H9 (cell line): ENCODE data around the gene SNX2. TPM values are rescaled to one million over a fixed set of nuclear protein-coding genes. Genes with fewer than 3 reads are reported as not detected.

Experiments used
- DNase-seq: peaks from one replicate; pipeline ENCODE4 v3.0.0-alpha.2; 2017
- H2AFZ ChIP-seq: one replicate; pipeline ENCODE4 v1.6.1; 2013; ENCODE audit warnings: mild to moderate bottlenecking, low read length, control low read depth, moderate library complexity
- H2AK5ac ChIP-seq: 2 replicates; pipeline ENCODE4 v1.6.1; 2013; ENCODE audit warnings: low read length, control low read depth, mixed read lengths; ENCODE audit not compliant: insufficient read length
- H2BK120ac ChIP-seq: one replicate; pipeline ENCODE4 v1.6.1; 2013; ENCODE audit warnings: low read depth, mild to moderate bottlenecking, low read length, control low read depth, inconsistent platforms; ENCODE audit not compliant: poor library complexity, severe bottlenecking
- H2BK12ac ChIP-seq: 2 replicates; pipeline ENCODE4 v1.6.1; 2013; ENCODE audit warnings: low read length, control low read depth, mixed read lengths, low read depth; ENCODE audit not compliant: insufficient read length
- H2BK15ac ChIP-seq: 2 replicates; pipeline ENCODE4 v1.6.1; 2013; ENCODE audit warnings: low read depth, low read length, control low read depth
- H2BK20ac ChIP-seq: one replicate; pipeline ENCODE4 v1.6.1; 2013; ENCODE audit warnings: low read depth, mild to moderate bottlenecking, low read length, control low read depth, inconsistent platforms; ENCODE audit not compliant: poor library complexity, severe bottlenecking
- H2BK5ac ChIP-seq: 2 replicates; pipeline ENCODE4 v1.6.1; 2013; ENCODE audit warnings: low read length, control low read depth, mixed read lengths; ENCODE audit not compliant: insufficient read length
- H3K14ac ChIP-seq: 2 replicates; pipeline ENCODE4 v1.6.1; 2013; ENCODE audit warnings: low read length, control low read depth; ENCODE audit not compliant: insufficient read depth
- H3K18ac ChIP-seq: 2 replicates; pipeline ENCODE4 v1.6.1; 2013; ENCODE audit warnings: low read depth, mild to moderate bottlenecking, mixed read lengths, low read length, control low read depth; ENCODE audit not compliant: insufficient read length
- H3K23ac ChIP-seq: 2 replicates; pipeline ENCODE4 v1.6.1; 2013; ENCODE audit warnings: low read length, control low read depth, mixed read lengths, low read depth; ENCODE audit not compliant: insufficient read length
- H3K23me2 ChIP-seq: 2 replicates; pipeline ENCODE4 v1.6.1; 2013; ENCODE audit warnings: low read depth, mild to moderate bottlenecking, mixed read lengths, low read length, control low read depth; ENCODE audit not compliant: insufficient read length, poor library complexity, severe bottlenecking
- H3K27ac ChIP-seq: 2 replicates; pipeline ENCODE4 v1.5.1; 2013; ENCODE audit warnings: low read length, control low read depth, mixed read lengths, low read depth; ENCODE audit not compliant: insufficient read length
- H3K27me3 ChIP-seq: 2 replicates; pipeline ENCODE4 v1.6.1; 2013; ENCODE audit warnings: low read length, control low read depth, inconsistent platforms; ENCODE audit not compliant: insufficient read depth
- H3K4ac ChIP-seq: 2 replicates; pipeline ENCODE4 v1.6.1; 2013; ENCODE audit warnings: low read depth, mild to moderate bottlenecking, control low read depth, inconsistent platforms, low read length, moderate library complexity
- H3K4me1 ChIP-seq: 2 replicates; pipeline ENCODE4 v1.6.1; 2013; ENCODE audit warnings: low read length, control low read depth, inconsistent platforms; ENCODE audit not compliant: insufficient read depth
- H3K4me2 ChIP-seq: 2 replicates; pipeline ENCODE4 v1.6.1; 2013; ENCODE audit warnings: low read length, control low read depth, mixed read lengths; ENCODE audit not compliant: insufficient read length, insufficient read depth
- H3K56ac ChIP-seq: 2 replicates; pipeline ENCODE4 v1.6.1; 2013; ENCODE audit warnings: low read depth, mild to moderate bottlenecking, mixed read lengths, low read length, control low read depth; ENCODE audit not compliant: insufficient read length
- H3K79me1 ChIP-seq: 2 replicates; pipeline ENCODE4 v1.6.1; 2013; ENCODE audit warnings: low read depth, mild to moderate bottlenecking, moderate library complexity, low read length, control low read depth, inconsistent platforms; ENCODE audit not compliant: insufficient read depth, poor library complexity, severe bottlenecking
- H3K79me2 ChIP-seq: 2 replicates; pipeline ENCODE4 v1.6.1; 2013; ENCODE audit warnings: low read length, control low read depth, inconsistent platforms; ENCODE audit not compliant: insufficient read depth
- H3K9ac ChIP-seq: 2 replicates; pipeline ENCODE4 v1.6.1; 2013; ENCODE audit warnings: low read length, control low read depth, mixed read lengths; ENCODE audit not compliant: insufficient read length; ENCODE audit errors: extremely low read depth
- H3K9me3 ChIP-seq: one replicate; pipeline ENCODE4 v1.6.1; 2013; ENCODE audit warnings: low read depth, low read length, inconsistent platforms; ENCODE audit not compliant: control insufficient read depth
- H3T11ph ChIP-seq: one replicate; pipeline ENCODE4 v1.6.1; 2013; ENCODE audit warnings: mild to moderate bottlenecking, low read length, control low read depth, inconsistent platforms
- H4K20me1 ChIP-seq: one replicate; pipeline ENCODE4 v1.6.1; 2013; ENCODE audit not compliant: control insufficient read depth, insufficient read length, insufficient read depth
- H4K5ac ChIP-seq: 2 replicates; pipeline ENCODE4 v1.6.1; 2013; ENCODE audit warnings: low read depth, mild to moderate bottlenecking, mixed read lengths, low read length, control low read depth; ENCODE audit not compliant: insufficient read length
- H4K8ac ChIP-seq: replicated peaks from 2 replicates; pipeline ENCODE4 v1.6.1; 2013; ENCODE audit warnings: low read length, control low read depth, mixed read lengths, low read depth; ENCODE audit not compliant: insufficient read length
- H4K91ac ChIP-seq: 2 replicates; pipeline ENCODE4 v1.6.1; 2013; ENCODE audit warnings: low read depth, mild to moderate bottlenecking, moderate library complexity, mixed read lengths, low read length, control low read depth; ENCODE audit not compliant: insufficient read length
- H3K27ac Mint-ChIP-seq, 3 experiments: 2 replicates in 2 of 3; 3 replicates in 1 of 3; pipeline ENCODE4 v1.8.0; 2020 to 2021; ENCODE audit warnings: mixed read lengths in 3 of 3, mild to moderate bottlenecking in 1 of 3, moderate library complexity in 1 of 3
- H3K27me3 Mint-ChIP-seq: 2 replicates; pipeline ENCODE4 v1.8.0; 2021; ENCODE audit warnings: low read depth, mild to moderate bottlenecking, moderate library complexity, mixed read lengths
- H3K36me3 Mint-ChIP-seq, 3 experiments: 2 replicates in 2 of 3; 3 replicates in 1 of 3; pipeline ENCODE4 v1.8.0; 2020 to 2021; ENCODE audit warnings: low read depth in 3 of 3, mixed read lengths in 3 of 3; ENCODE audit not compliant: insufficient read depth in 1 of 3
- H3K4me1 Mint-ChIP-seq, 2 experiments: 2 replicates each; pipeline ENCODE4 v1.8.0; 2020; ENCODE audit warnings: mixed read lengths in 2 of 2
- H3K4me3 Mint-ChIP-seq, 2 experiments: 2 replicates in 1 of 2; 3 replicates in 1 of 2; pipeline ENCODE4 v1.8.0; 2020 to 2021; ENCODE audit warnings: mild to moderate bottlenecking in 2 of 2, mixed read lengths in 2 of 2, moderate library complexity in 1 of 2
- H3K9me3 Mint-ChIP-seq, 2 experiments: 2 replicates in 1 of 2; 3 replicates in 1 of 2; pipeline ENCODE4 v1.8.0; 2020; ENCODE audit warnings: mild to moderate bottlenecking in 2 of 2, mixed read lengths in 2 of 2, moderate library complexity in 1 of 2
- CTCF ChIP-seq: fragments of 200-600 bp; sonication (generic); conservative IDR thresholded peaks from 3 replicates; pipeline ENCODE4 v1.8.0; 2021; ENCODE audit warnings: antibody characterized with exemption, mild to moderate bottlenecking
- WGBS: extraction: QIAGEN DNeasy Blood & Tissue Kit; methylation state at CpG from one replicate; pipeline ENCODE4 v1.1.7; 2013; ENCODE audit warnings: missing lambda C conversion rate, low lambda C conversion rate, mixed read lengths; ENCODE audit not compliant: insufficient read length; ENCODE audit errors: extremely low coverage; 5-methylcytosine and 5-hydroxymethylcytosine counted together
- total RNA-seq: library from RNA; stranded (reverse); gene quantifications from 2 replicates; pipeline ENCODE4 v1.2.1, GENCODE V29; 2021

The SNX2 gene
- total RNA-seq, 1 experiment from 2014 or later: 62.6 TPM

GRCh38 chr5:122858451-122858850 lies 83.6 kb downstream of the SNX2 start:
- H2BK20ac ChIP-seq: no peak overlapping the region
- no peaks in the 10 kb centered on the region for H4K20me1 ChIP-seq
- H4K5ac ChIP-seq: no peak overlapping the region
- H3K23ac ChIP-seq: no peak overlapping the region
- no peaks in the 10 kb centered on the region for H3K23me2 ChIP-seq
- H4K91ac ChIP-seq: no peak overlapping the region
- no peaks in the 10 kb centered on the region for H3K79me1 ChIP-seq
- H2BK5ac ChIP-seq: no peak overlapping the region
- no peak for DNase-seq
- H2BK12ac ChIP-seq: no peak overlapping the region
- H3T11ph ChIP-seq: no peak overlapping the region
- no peak overlapping the region for H2AK5ac ChIP-seq
- H3K14ac ChIP-seq: no peak overlapping the region
- no peak for TF ChIP-seq CTCF
- no peak overlapping the region for H3K27ac Mint-ChIP-seq
- no peaks in the 10 kb centered on the region for H3K27me3 ChIP-seq
- H3K9me3 ChIP-seq: no peaks in the 10 kb centered on the region
- H3K9ac ChIP-seq: no peak overlapping the region
- H3K4me1 ChIP-seq: no peaks in the 10 kb centered on the region; the same call in 1 of the 2 replicates
- no peak overlapping the region for H3K4me2 ChIP-seq
- H3K36me3 Mint-ChIP-seq: peaks cover 4 to 12% (median 5%) of the 10 kb centered on the region in 3 experiments; a peak in 5 of 7 replicates
- peaks cover 25% of the 10 kb centered on the region in 2 experiments for H3K4me1 Mint-ChIP-seq
- H4K8ac ChIP-seq: no peak overlapping the region
- H2AFZ ChIP-seq: no peak overlapping the region
- no peaks in the 10 kb centered on the region for H3K27me3 Mint-ChIP-seq
- H2BK120ac ChIP-seq: no peak overlapping the region
- no peak overlapping the region for H3K18ac ChIP-seq
- no peaks in the 10 kb centered on the region for H3K79me2 ChIP-seq
- H3K4me3 Mint-ChIP-seq: no peak overlapping the region
- H3K27ac ChIP-seq: no peak overlapping the region
- no peak overlapping the region for H2BK15ac ChIP-seq
- H3K4ac ChIP-seq: no peak overlapping the region
- H3K56ac ChIP-seq: no peak overlapping the region
- peaks cover 2 to 3% of the 10 kb centered on the region in 2 experiments; a peak in 2 of 5 replicates for H3K9me3 Mint-ChIP-seq
- no CpG with 5 or more reads among the region's 1 CpG for WGBS
